Measurements from ENCODE around the gene CD3D.

- no peak for TF ChIP-seq ZFX (IDR thresholded peaks at IDR 0.05)
- no peak for TF ChIP-seq CTCF (conservative IDR thresholded peaks at IDR 0.05)
These were observed 1.5 kb upstream of the CD3D start, which contains the start of gene CD3G for GRCh38 chr11:118343981-118344515.
